GM12892 (cell line): Measurements from ENCODE around the gene THRB.

Experiments used
- POLR2A ChIP-seq: IDR thresholded peaks from 2 replicates; pipeline ENCODE4 v1.6.1; 2011; ENCODE audit warnings: low read depth, low read length, control low read depth
- POLR2AphosphoS5 ChIP-seq: IDR thresholded peaks from 2 replicates; pipeline ENCODE4 v1.6.1; 2011; ENCODE audit warnings: low read depth, low read length, control low read depth

GRCh38 chr3:24199300-24199699, 295.4 kb downstream of the THRB start:
- TF ChIP-seq POLR2A = no peak
- no peak for TF ChIP-seq POLR2AphosphoS5
